GM12891 (cell line): ENCODE data around the gene PRXL2B.

Source experiments
- POLR2A ChIP-seq: IDR thresholded peaks from 2 replicates; pipeline ENCODE4 v1.6.1; 2011; ENCODE audit warnings: low read depth, low read length, control low read depth
- POLR2AphosphoS5 ChIP-seq: IDR thresholded peaks from 2 replicates; pipeline ENCODE4 v1.6.1; 2011; ENCODE audit warnings: low read depth, low read length, control low read depth

- TF ChIP-seq POLR2AphosphoS5, result no peak
- TF ChIP-seq POLR2A, result no peak
These were observed 22.4 kb upstream of the PRXL2B start for GRCh38 chr1:2564006-2564814.
